ENCODE measurements around the gene UXS1.

Gene UXS1

DNA sequence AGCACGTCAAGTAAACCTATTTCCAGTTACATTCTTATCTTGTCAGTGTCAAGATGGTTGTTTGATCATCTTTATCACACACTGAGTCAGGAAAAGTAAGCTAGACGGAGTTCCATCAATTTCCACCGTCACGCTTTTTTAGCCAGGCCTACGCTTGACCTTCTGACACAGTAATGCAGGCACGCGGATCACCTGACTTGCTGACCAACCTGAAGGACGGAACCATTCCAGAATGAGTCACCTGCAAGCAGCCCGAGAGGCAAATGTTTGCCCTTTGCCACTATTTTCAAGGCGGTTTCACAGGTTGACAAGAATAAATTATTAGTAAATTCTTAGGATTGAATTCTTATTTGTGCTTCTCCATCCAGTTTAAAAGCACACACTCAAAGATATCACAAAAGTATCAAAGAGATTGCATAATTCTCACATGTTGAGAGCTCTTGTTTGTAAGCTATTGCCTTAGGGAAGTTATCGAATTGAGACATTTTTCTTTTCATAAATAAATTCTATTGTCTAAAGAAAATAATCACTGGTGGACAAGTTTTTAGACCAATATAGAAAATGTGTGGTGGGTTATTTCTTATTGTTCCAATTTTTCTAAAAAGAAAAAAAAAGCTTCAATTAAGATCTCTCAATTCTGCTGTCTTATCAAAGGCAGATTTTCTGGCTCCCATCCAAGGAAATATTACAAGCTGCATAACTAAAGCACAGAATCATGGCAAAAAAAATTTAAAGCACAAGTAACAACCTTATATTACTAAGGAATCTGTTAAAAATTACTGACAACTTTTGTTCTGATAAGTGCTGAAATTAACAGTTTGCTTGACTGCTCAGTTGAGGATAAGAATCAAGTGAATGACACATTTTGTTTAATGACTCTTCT lies 31.9 kb downstream of the UXS1 start:
- DNase-seq (ENCODE audit: low read depth in 2 of 2), result no peak

DNA sequence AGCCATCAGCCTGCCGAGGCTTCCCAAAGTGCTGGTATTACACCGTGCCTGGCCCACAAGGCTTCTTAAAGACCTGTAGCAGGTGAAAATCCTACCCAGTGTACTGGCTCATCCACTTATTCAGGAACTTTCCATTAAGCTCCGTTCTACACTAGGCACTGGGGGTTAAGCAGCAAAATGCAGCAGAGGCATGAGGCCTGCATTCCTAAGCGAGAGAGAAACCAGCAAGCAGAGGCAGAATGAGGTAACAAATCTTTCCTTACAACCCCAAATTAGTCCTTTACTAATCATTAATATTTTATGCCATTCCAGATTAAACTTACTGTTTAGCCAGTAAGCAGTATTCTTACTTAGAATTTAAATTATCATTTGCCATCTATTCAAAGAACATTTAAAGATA lies 32.8 kb downstream of the UXS1 start:
- no peak for DNase-seq (ENCODE audit: low read depth in 2 of 2)

DNA sequence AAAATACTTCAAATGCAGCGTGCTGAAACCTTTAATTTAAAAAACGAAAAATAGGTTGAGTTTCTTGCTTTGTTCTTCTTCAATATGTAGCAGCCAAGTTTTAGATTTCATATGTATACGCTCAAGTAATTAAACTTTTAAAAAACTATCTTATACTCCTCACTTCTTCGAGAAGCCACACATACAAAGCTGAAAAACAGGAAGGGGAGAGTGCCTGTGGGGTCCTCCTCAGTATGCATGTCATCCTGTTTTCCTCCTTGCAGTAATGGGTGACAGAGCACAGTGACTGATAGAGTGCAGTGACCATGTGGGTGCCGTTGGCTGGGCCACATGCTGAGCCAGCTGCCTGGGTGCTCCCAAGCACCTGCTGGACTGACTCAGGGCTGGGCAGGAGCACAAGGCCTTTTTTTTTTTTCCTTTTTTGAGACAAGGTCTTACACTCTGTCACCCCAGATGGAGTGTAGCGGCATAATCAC lies 33.3 kb downstream of the UXS1 start:
- no peak for DNase-seq (ENCODE audit: low read depth in 2 of 2)

DNA sequence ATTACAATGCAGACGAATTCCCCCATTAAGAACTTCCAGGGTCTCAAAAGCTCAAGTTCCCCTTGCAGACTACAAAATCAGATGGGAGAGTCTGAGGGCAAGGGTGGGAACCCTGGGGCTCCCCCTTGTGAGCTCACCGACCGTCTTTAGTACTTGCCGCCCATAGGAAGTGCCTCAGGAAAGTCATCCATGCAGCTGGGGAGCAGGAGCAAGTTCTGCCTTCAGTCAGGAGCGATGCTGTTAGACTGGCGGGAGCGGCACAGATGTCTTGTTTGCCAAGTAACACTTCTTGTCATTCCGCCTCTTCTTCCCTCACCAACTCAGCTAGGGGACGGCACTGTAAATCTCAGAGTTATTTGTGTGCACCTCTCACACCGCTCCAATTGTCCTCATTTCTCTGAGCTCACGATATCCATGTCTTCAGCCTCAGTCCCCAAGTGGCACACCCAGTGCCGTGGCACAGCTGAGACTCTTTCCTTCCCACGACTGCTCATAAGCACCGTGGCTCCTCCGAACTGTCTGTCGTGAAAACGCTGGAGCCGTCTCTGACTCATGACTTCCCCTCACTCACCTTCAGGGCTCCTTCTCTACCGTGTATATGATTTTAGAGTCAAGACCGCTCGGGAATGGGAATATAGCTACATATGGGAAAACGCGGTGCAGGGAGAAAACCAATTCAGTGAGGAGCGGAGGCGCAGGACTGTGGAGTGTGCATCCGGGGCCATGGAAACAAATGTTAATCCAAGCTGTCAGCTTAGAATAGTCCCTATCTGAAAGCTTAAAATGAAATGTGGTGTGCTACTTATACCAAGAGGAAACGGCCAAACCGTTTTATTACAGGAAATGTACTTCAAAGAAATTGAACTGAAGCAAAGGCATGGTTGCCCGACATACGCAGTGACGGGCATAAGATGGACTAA lies 34.0 kb downstream of the UXS1 start:
- peak; percentile 39 to 43 for DNase-seq (ENCODE audit: low read depth in 2 of 2)

DNA sequence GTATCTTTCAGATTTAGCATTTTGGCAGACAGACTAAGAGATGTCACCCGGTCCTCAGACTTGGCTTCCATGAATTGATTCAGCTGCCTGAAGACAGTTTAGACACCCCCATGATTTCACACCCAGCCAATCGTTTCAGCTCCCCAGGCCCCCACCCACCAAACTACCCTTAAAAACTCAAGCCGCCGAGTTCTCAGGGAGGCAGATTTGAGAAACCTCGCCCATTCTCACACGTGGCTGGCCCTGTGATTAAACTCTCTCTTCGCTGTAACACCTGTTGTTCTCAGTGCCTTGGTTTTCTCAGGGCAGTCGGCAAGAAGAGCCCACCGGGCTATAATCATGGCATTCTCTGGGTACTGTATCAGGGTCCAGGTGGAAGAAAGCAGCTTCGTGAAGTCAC lies 35.2 kb downstream of the UXS1 start:
- DNase-seq (ENCODE audit: low read depth in 2 of 2), result no peak

DNA sequence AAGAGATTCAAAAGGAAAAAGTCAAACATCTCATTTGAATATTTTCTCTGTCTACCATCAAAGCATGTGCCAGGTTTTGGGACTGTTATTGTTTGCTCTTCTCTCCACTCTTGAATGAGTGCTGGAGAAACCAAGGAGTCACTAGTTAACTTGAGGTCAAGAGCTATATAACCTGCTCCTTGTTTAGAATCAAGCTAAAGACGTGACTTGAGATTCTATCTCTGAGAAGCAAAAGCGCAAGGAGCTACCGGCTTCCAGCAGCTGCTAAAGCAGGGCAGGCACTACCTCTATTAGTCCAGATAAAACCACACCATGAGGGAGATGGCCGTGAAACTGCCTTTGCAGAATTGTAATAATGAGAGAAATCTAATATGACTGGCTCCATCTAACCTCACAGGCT lies 36.0 kb downstream of the UXS1 start:
- no peak for DNase-seq (ENCODE audit: low read depth in 2 of 2)

DNA sequence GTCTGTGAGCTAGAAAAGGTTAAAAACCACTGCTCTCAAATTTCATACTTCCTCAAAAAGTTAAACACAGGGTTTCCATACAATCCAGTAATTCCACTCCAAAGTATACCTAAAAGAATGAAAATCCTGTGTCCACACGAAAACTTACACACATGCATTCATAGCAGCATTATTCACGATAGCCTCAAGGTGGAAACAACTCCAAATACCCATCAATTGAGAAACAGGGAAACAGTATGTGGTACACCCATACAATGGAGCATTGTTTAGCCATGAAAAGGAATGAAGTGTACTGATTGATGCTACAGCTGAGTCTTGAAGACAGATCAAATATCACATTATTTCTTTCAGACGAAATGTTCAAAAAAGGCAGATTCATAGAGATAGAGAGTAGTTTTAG lies 36.7 kb downstream of the UXS1 start:
- DNase-seq (ENCODE audit: low read depth in 2 of 2), result no peak

DNA sequence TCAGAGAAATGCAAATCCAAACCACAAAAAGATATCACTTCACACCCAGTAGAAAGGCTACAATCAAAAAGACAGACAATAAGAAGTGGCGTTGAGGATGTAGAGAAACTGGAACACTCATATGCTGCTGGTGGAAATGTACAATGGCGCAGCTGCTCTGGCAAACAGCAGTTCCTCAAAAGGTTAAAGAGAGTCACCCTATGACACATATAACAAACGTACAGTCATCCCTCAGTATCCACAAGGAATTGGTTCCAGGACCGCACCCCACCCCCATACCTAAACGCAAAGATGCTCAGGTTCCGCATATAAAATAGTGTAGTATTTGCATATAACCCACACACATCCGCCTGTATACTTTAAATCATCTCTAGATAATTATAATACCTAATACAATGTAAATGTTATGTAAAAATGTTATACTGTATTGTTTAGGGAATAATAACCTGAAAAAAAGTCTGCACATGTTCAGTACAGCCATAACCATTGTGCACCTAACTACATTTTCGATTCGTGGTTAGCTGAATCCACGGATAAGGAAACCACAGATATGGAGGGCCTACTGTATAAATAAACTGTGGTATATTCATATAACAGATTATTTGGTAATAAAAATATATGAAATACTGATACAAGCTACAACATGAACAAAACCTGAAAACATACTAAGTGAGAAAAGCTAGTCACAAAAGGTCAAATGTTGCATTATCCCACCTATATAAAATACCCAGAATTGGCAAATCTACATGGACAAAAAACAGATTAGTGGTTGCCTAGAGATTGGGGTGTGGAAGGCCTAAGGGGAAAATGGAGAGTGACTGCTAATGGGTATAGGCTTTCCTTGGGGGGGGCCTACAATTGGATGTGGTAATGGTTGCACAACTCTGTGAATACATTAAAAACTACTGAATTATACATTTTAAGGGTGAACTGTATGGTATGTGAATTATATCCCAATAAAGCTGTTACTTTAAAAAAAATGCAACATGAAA lies 37.5 kb downstream of the UXS1 start:
- no peak for DNase-seq (ENCODE audit: low read depth in 2 of 2)

DNA sequence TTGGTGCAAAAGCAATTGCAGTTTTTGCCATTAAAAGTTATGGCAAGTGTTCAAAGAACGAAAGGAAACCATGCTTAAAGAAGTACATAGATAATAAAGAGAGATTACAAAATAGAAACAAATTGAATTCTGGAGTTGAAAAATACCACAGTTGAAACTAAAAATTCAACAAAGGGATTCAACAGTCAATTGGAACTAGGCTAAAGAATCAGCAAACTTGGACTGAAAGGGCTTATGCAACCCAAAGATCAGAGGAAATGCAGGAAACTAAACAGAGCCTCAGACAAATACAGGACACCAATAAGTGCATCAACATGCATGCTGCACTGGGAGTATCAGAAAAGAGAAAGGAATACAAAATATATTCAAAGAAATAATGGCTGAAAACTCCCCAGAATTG lies 40.3 kb downstream of the UXS1 start:
- DNase-seq (ENCODE audit: low read depth in 2 of 2), result no peak

DNA sequence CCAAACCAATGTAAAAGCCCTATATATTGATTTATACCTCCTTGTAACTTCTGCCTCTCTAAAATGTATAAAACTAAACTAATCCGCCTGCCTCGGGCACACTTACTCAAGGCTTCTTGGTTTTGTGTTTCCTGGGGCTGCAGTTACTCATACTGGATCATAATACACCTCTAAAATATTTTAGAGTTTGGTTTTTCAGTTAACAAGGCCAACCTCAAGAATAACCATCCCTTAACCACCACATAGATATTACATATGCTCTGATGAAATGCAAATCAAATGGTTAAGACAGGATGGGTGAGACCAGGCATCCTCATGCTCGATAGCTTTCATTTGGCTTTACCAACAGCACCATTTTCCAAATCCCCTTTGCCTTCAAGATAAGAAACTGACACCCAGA lies 46.4 kb downstream of the UXS1 start:
- no peak for DNase-seq (ENCODE audit: low read depth in 2 of 2)

DNA sequence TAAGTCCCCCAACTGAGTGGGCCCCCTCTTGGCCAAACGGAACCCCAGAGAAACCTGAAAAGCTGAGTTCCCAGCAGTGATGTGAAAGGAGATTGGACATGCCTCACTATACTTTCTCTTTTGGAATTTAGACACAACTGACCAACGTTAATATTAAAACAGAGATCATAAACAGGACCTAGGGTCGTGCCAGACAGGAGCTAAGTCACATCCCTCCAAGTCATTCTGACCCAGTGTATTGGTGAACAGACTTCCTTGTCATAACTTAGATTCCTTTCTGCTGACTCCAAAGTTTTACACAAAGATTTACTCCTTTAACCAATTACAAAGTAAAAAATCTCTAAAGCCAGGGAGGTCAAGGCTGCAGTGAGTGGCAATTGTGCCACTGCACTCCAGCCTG lies 46.9 kb downstream of the UXS1 start:
- no peak for DNase-seq (ENCODE audit: low read depth in 2 of 2)

DNA sequence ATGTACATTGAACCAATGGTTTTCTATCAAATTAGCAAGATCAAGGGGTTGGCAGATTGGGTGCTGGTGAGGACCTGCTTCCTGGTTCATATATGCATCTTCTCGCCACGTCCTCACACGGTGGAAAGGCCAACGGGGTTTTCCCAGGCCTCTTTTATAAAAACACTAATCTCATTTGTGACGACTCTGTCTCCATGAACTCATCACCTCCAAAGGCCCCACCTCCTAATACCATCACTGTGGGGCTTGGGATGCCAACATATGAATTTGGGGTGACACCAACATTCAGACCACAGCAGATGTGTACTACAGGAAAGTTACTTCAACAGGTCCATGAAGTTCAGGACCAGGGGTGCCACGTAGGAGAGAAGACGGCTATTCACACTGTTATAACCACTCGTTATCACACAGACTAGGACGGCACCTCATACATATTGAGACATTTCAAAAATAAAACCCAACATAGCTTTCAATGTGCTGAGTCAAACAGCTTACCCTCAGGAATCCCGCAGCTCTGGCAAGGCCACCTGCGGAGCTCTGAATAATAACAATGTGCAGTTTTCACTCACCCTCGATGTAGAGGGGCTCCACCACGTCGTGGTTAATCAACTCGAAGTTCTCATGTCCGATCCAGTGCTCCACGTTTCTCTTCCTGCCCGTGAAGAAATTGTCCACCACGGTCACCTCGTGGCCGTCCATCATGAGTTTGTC lies 49.3 kb downstream of the UXS1 start:
- no peak for DNase-seq (ENCODE audit: low read depth in 2 of 2)

DNA sequence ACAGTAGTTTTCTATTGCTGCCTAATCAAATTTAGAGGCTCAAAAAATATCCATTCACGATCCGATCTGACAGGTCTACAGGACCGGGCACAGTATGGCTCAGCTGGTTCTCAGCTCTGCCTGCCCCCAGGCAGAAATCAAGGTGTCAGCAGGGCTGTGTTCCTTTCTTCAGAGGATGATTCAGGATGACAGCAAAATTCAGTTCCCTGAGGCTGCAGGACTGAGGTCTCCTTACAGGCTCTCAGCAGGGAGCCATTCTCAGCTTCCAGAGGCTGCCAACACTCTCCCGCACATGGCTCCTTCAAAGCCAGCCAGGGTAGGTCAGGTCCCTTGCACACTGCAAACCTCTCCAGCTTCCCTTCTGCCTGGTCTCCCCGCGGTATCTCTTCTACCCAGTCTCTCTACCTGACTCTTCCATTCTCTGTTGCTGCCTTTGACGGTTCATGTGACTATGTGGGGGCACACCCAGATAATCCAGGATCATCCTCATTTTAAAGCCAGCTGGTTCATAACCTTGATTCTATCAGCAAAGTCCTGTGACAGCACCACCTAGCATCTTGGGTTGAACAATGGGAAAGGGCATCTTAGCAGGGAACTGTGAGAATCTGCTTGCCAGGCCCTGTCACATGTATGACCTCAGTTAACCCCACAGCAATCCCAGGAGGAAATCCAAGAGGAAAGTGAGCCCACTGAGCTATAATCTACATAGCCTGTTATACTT lies 50.4 kb downstream of the UXS1 start:
- DNase-seq (ENCODE audit: low read depth in 2 of 2), result no peak

DNA sequence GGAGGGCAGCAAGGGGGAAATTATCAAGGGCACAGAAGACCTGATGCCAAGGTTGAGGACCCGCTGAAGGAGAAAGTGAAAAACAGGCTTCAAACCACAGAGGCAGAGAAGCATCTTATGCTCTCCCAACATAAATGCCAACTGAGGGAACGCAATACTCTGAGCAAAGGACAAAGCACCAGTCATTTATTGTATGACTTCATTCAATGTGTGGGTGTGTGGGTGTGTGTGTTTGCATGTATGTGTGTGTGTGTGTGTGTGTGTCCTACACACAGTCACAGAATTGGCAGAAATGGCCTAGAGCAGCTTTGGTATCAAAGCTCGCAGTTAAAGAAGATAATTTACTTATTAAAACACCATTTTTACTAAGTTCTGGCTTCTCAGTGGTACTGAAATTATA lies 51.4 kb downstream of the UXS1 start:
- DNase-seq (ENCODE audit: low read depth in 2 of 2), result no peak

DNA sequence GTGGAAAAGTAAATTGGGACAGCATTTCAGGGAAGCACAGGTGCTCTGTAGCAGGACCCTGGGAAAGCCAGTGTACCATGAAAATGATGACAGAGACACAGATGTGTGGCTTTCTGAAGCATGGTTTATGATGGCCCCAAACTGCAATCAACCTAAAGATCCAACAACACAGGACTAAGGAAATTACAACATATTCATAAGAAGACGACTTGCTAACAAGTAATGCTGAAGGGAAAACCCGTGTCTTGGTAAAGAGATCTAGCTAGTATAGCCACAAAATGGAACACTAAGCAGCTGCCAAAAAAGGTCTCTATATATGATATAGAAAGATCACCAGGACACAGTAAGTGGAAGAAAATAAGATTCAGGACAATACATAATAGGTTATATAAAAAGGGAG lies 53.2 kb downstream of the UXS1 start:
- no peak for DNase-seq (ENCODE audit: low read depth in 2 of 2)

DNA sequence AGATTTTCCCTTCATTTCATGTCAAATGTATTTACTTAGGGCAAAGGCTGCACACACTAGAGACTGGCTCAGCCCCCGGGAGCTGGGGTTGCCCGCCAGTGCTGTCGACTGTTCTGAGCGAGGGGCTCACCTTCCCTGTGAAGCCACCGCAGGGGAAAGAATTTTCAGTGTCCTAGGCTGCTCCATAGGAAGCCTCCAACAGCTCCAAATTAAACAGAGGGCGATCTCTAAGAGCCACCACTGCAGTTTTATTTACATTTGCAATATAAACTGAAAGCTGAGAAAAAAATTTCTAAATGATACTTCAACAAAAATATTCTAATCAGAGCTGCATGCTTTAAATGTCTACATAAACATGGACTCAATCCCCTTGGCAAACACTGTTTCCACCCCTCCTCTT lies 54.0 kb downstream of the UXS1 start:
- DNase-seq (ENCODE audit: low read depth in 2 of 2), result no peak

DNA sequence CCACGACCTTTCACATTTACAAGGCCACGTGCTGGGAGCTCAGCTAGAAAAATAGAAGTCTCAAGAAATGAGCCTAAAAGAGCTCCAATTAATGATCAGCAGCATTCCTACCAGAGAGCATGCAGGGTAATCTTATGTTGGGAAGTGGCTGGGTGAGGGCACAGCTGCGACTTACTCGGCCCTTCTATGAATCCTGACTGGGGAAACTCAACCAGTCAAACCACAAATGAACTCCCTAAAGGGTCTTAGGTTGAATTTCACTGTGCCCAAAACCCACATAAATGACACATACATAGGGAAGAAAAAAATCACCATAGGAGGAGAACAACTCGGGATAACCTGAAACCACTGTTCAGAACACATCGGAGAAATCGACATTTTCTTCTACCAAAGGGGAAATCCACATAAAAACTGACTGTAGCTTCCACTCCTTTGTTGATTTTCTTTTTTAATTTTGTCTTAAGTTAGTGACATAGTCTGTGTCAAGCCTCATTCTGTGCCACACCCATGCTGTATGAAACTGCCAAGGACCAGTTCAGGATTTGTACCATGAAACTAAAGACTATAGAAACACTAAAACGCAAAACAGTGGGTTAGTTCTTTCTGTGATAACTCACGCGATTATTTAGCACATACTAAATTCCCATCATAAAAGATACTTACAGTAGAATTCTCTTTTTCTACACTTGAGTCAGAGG lies 54.7 kb downstream of the UXS1 start:
- no peak for DNase-seq (ENCODE audit: low read depth in 2 of 2)

DNA sequence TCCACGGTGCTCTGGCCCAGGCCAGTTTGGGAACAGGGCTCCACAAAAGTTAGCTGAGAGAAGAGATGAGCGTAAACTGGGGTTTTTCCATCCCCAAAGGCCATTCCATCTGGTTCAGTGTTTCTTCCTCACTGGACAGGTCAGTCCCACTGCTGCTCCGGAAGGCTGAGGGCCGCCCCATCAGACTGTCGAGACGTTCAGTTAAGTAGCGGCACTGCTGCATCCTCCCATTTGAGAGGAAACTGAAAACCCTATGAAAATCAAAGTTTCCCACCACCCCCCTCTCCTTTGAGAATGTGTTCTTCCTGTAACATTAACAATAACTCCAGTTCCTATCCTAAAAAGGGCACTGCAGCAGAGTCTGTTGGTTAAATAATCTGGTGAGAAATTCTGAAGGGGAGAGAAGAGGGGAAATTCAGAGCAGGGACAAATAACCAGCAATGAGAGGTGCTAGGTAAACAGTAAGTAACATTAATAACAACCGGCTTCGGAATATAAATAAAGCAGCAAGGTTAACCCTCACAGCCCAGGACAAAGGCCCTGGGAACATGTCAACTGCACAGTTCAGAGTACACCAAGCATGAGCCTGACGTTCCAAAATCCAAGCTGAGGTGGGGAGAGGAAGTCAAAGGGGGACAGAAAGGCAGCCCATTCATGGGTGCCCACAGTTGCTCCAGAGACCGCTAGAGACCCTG lies 55.4 kb downstream of the UXS1 start:
- DNase-seq (ENCODE audit: low read depth in 2 of 2), result no peak

Measured in stimulated activated CD4-positive, alpha-beta T cell treated with anti-CD3 and anti-CD28 coated beads, Interleukin-12 subunit alpha, Interleukin-12 subunit beta, amount 100 ng/mL, for 24 hours (primary cell).